ENCODE results near the gene GABBR1.

The GABBR1 gene

GRCh38 chr6:29641430-29642148, 8.6 kb upstream of the GABBR1 start:
- Histone ChIP-seq H3K9me3 (ENCODE audit: control insufficient read depth, insufficient read depth, low read length) (no peaks in the 10 kb centered on the region), H3K4me1 (ENCODE audit: insufficient read depth, low read length) (no peaks in the 10 kb centered on the region), H3K36me3 (ENCODE audit: insufficient read depth, low read length) (no peaks in the 10 kb centered on the region), H3K9ac (ENCODE audit: low read depth, low read length) (no peak overlapping the region)

GRCh38 chr6:29637247-29637646, 4.3 kb upstream of the GABBR1 start:
- no peak overlapping the region for H3K9ac ChIP-seq (ENCODE audit: low read depth, low read length)
- peaks cover 5% of the 10 kb centered on the region; the same call in 1 of the 2 replicates for H3K4me1 ChIP-seq (ENCODE audit: insufficient read depth, low read length)
- H3K9me3 ChIP-seq (ENCODE audit: control insufficient read depth, insufficient read depth, low read length): no peaks in the 10 kb centered on the region
- no peaks in the 10 kb centered on the region for H3K36me3 ChIP-seq (ENCODE audit: insufficient read depth, low read length)

GRCh38 chr6:29633534-29633905, 537 bp upstream of the GABBR1 start:
- Histone ChIP-seq H3K9me3 (ENCODE audit: control insufficient read depth, insufficient read depth, low read length) (no peaks in the 10 kb centered on the region), H3K36me3 (ENCODE audit: insufficient read depth, low read length) (no peaks in the 10 kb centered on the region), H3K9ac (ENCODE audit: low read depth, low read length) (peak overlapping the region; percentile 63), H3K4me1 (ENCODE audit: insufficient read depth, low read length) (peaks cover 14% of the 10 kb centered on the region)

- Histone ChIP-seq H3K9me3 (ENCODE audit: control insufficient read depth, insufficient read depth, low read length) (no peaks in the 10 kb centered on the region), H3K36me3 (ENCODE audit: insufficient read depth, low read length) (no peaks in the 10 kb centered on the region), H3K4me1 (ENCODE audit: insufficient read depth, low read length) (peaks cover 14% of the 10 kb centered on the region), H3K9ac (ENCODE audit: low read depth, low read length) (peak overlapping the region; percentile 63)
Observed at GRCh38 chr6:29631860-29632731, 887 bp downstream of the GABBR1 start.

GRCh38 chr6:29631209-29631810, 1.7 kb downstream of the GABBR1 start:
- peak overlapping the region; percentile 63; the same call in 1 of the 2 replicates for H3K9ac ChIP-seq (ENCODE audit: low read depth, low read length)
- H3K9me3 ChIP-seq (ENCODE audit: control insufficient read depth, insufficient read depth, low read length): no peaks in the 10 kb centered on the region
- no peaks in the 10 kb centered on the region for H3K36me3 ChIP-seq (ENCODE audit: insufficient read depth, low read length)
- H3K4me1 ChIP-seq (ENCODE audit: insufficient read depth, low read length): peaks cover 18% of the 10 kb centered on the region

- H3K9me3 ChIP-seq (ENCODE audit: control insufficient read depth, insufficient read depth, low read length): no peaks in the 10 kb centered on the region
Observed at GRCh38 chr6:29630315-29630714, 2.7 kb downstream of the GABBR1 start.

GRCh38 chr6:29629571-29629970, 3.4 kb downstream of the GABBR1 start:
- Histone ChIP-seq H3K9ac (ENCODE audit: low read depth, low read length) (peak overlapping the region; percentile 80; the same call in 1 of the 2 replicates), H3K4me1 (ENCODE audit: insufficient read depth, low read length) (peaks cover 33% of the 10 kb centered on the region), H3K9me3 (ENCODE audit: control insufficient read depth, insufficient read depth, low read length) (no peaks in the 10 kb centered on the region), H3K36me3 (ENCODE audit: insufficient read depth, low read length) (no peaks in the 10 kb centered on the region)

More at GRCh38 chr6:29630315-29630714, 2.7 kb downstream of the GABBR1 start:
- Histone ChIP-seq H3K4me1 (ENCODE audit: insufficient read depth, low read length) (peaks cover 28% of the 10 kb centered on the region), H3K9ac (ENCODE audit: low read depth, low read length) (peak overlapping the region; percentile 32; the same call in 1 of the 2 replicates), H3K36me3 (ENCODE audit: insufficient read depth, low read length) (no peaks in the 10 kb centered on the region)

GRCh38 chr6:29628419-29629281, 4.3 kb downstream of the GABBR1 start:
- H3K4me1 ChIP-seq (ENCODE audit: insufficient read depth, low read length): peaks cover 38% of the 10 kb centered on the region
- peak overlapping the region; percentile 80 for H3K9ac ChIP-seq (ENCODE audit: low read depth, low read length)

GRCh38 chr6:29627755-29628418, 5.1 kb downstream of the GABBR1 start:
- peaks cover 45% of the 10 kb centered on the region for H3K4me1 ChIP-seq (ENCODE audit: insufficient read depth, low read length)
- H3K36me3 ChIP-seq (ENCODE audit: insufficient read depth, low read length): no peaks in the 10 kb centered on the region
- H3K9me3 ChIP-seq (ENCODE audit: control insufficient read depth, insufficient read depth, low read length): no peaks in the 10 kb centered on the region
- H3K9ac ChIP-seq (ENCODE audit: low read depth, low read length): peak overlapping the region; percentile 82

More at GRCh38 chr6:29628419-29629281, 4.3 kb downstream of the GABBR1 start:
- Histone ChIP-seq H3K36me3 (ENCODE audit: insufficient read depth, low read length) (no peaks in the 10 kb centered on the region), H3K9me3 (ENCODE audit: control insufficient read depth, insufficient read depth, low read length) (no peaks in the 10 kb centered on the region)

- no peaks in the 10 kb centered on the region for H3K9me3 ChIP-seq (ENCODE audit: control insufficient read depth, insufficient read depth, low read length)
- peaks cover 4% of the 10 kb centered on the region; the same call in 1 of the 2 replicates for H3K36me3 ChIP-seq (ENCODE audit: insufficient read depth, low read length)
- peak overlapping the region; percentile 82 for H3K9ac ChIP-seq (ENCODE audit: low read depth, low read length)
- peaks cover 52% of the 10 kb centered on the region for H3K4me1 ChIP-seq (ENCODE audit: insufficient read depth, low read length)
Observed at GRCh38 chr6:29626948-29627754, 5.8 kb downstream of the GABBR1 start.

GRCh38 chr6:29625337-29625930, 7.5 kb downstream of the GABBR1 start:
- Histone ChIP-seq H3K9me3 (ENCODE audit: control insufficient read depth, insufficient read depth, low read length) (no peaks in the 10 kb centered on the region), H3K36me3 (ENCODE audit: insufficient read depth, low read length) (peaks cover 18% of the 10 kb centered on the region), H3K9ac (ENCODE audit: low read depth, low read length) (peak overlapping the region; percentile 82; the same call in 1 of the 2 replicates), H3K4me1 (ENCODE audit: insufficient read depth, low read length) (peaks cover 47% of the 10 kb centered on the region)

- Histone ChIP-seq H3K36me3 (ENCODE audit: insufficient read depth, low read length) (peaks cover 27% of the 10 kb centered on the region), H3K4me1 (ENCODE audit: insufficient read depth, low read length) (peaks cover 47% of the 10 kb centered on the region), H3K9me3 (ENCODE audit: control insufficient read depth, insufficient read depth, low read length) (no peaks in the 10 kb centered on the region), H3K9ac (ENCODE audit: low read depth, low read length) (0 out of 2 replicates have a peak overlapping the region, but pooled peaks have one; percentile 25)
Observed at GRCh38 chr6:29624520-29624961, 8.4 kb downstream of the GABBR1 start.
